K562 (cell line): ENCODE data around the gene HECW1. TPM values are rescaled to one million over a fixed set of nuclear protein-coding genes. Genes with fewer than 3 reads are reported as not detected.

Source experiments
- ATAC-seq: fragments of 200-7000 bp; cut with Tn5 transposase; 3 replicates; pipeline ENCODE4 v1.9.1; 2020; ENCODE audit warnings: moderate library complexity
- BruUV-seq: library from RNA; stranded (reverse); fragments of 400-500 nt; replicated peaks from 2 replicates; lab custom pipeline; 2021; lab: Mats Ljungman, UMichigan
- CTCF ChIA-PET: fragments of 300-600 bp; formaldehyde crosslinking; extraction: SDS; loops from one replicate; lab custom pipeline; 2021; ENCODE audit warnings: low intra/inter-chr PET ratio; lab: Yijun Ruan, JAX
- POLR2A ChIA-PET: fragments of 300-600, 350-650 bp; sonication (Branson Sonifier 250); formaldehyde crosslinking; extraction: SDS; loops from one replicate; lab custom pipeline; 2021; ENCODE audit warnings: antibody characterized with exemption, inconsistent platforms; lab: Yijun Ruan, JAX
- DNase-seq, 4 experiments: peaks; one replicate each; pipeline versions ENCODE4 v3.0.0 to v3.0.0-alpha.2; 2011 to 2018; ENCODE audit warnings: low spot score in 3 of 4, mixed read lengths in 3 of 4; ENCODE audit errors: extremely low read depth in 1 of 4
- FAIRE-seq: peaks from 2 replicates; lab custom pipeline; 2011; peaks lifted over from hg19 to GRCh38; lab: Jason Lieb, UNC
- H2AFZ ChIP-seq: 2 replicates; pipeline ENCODE4 v1.6.0; 2011; ENCODE audit warnings: low read depth, low read length, control low read depth, inconsistent platforms
- H3K27ac ChIP-seq: fragments of 200-600 bp; 3 replicates; pipeline ENCODE4 v1.8.0; 2011; ENCODE audit warnings: low read depth, mild to moderate bottlenecking, control low read depth, inconsistent platforms, low read length, moderate library complexity, mixed read lengths; ENCODE audit errors: extremely low read depth
- H3K27me3 ChIP-seq, 2 experiments: fragments of 300-600 bp in 1 of 2; 2 replicates in 1 of 2; 3 replicates in 1 of 2; pipeline versions ENCODE4 v1.6.0 to v1.8.0; 2011; ENCODE audit warnings: inconsistent platforms in 2 of 2, low read length in 2 of 2, mild to moderate bottlenecking in 1 of 2, mixed read lengths in 1 of 2, moderate library complexity in 1 of 2; ENCODE audit not compliant: control insufficient read depth in 2 of 2, insufficient read depth in 2 of 2
- H3K36me3 ChIP-seq: fragments of 300-600 bp; 3 replicates; pipeline ENCODE4 v1.8.0; 2011; ENCODE audit warnings: mild to moderate bottlenecking, low read length, inconsistent platforms; ENCODE audit not compliant: control insufficient read depth, insufficient read depth
- H3K4me1 ChIP-seq, 2 experiments: fragments of 200-600 bp in 1 of 2; replicated peaks in 1 of 2; 2 replicates in 1 of 2; 3 replicates in 1 of 2; pipeline versions ENCODE4 v1.5.1 to v1.8.0; 2011; ENCODE audit warnings: inconsistent platforms in 2 of 2, low read length in 2 of 2, mild to moderate bottlenecking in 1 of 2, mixed read lengths in 1 of 2, moderate library complexity in 1 of 2; ENCODE audit not compliant: control insufficient read depth in 2 of 2, insufficient read depth in 2 of 2
- H3K4me2 ChIP-seq: 2 replicates; pipeline ENCODE4 v1.6.1; 2011; ENCODE audit warnings: low read length, control low read depth, inconsistent platforms, mixed read lengths; ENCODE audit not compliant: insufficient read depth
- H3K4me3 ChIP-seq: fragments of 200-600 bp; sonication (generic), shearing (Covaris generic); 2 replicates; pipeline ENCODE4 v1.5.1; 2016; ENCODE audit warnings: control low read depth, inconsistent platforms
- H3K79me2 ChIP-seq: fragments of 200-600 bp; 3 replicates; pipeline ENCODE4 v1.8.0; 2011; ENCODE audit warnings: low read length, inconsistent platforms; ENCODE audit not compliant: control insufficient read depth, insufficient read depth
- H3K9ac ChIP-seq, 2 experiments: 2 replicates each; pipeline versions ENCODE4 v1.6.0 to v1.6.1; 2011; ENCODE audit warnings: low read depth in 2 of 2, low read length in 2 of 2, control low read depth in 1 of 2, inconsistent platforms in 1 of 2, mild to moderate bottlenecking in 1 of 2, mixed read lengths in 1 of 2; ENCODE audit not compliant: insufficient read depth in 1 of 2
- H3K9me1 ChIP-seq: one replicate; pipeline ENCODE4 v1.6.0; 2011; ENCODE audit warnings: inconsistent platforms, mild to moderate bottlenecking, low read length, moderate library complexity; ENCODE audit not compliant: control insufficient read depth, insufficient read depth
- H3K9me3 ChIP-seq: replicated peaks from 2 replicates; pipeline ENCODE4 v1.5.1; 2011; ENCODE audit warnings: low read depth, low read length, inconsistent platforms; ENCODE audit not compliant: control insufficient read depth, insufficient read depth
- H4K20me1 ChIP-seq: replicated peaks from 2 replicates; pipeline ENCODE4 v1.6.1; 2011; ENCODE audit warnings: low read length, inconsistent platforms, mixed read lengths; ENCODE audit not compliant: control insufficient read depth, insufficient read depth
- DDX20 ChIP-seq: fragments of 450-650 bp; IDR thresholded peaks from 2 replicates; pipeline ENCODE4 v1.6.1; 2016; ENCODE audit warnings: missing genetic modification characterization, low read depth, mild to moderate bottlenecking, missing compliant biosample characterization, moderate library complexity
- NFATC3 ChIP-seq: fragments of 450-650 bp; IDR thresholded peaks from 2 replicates; pipeline ENCODE4 v1.6.1; 2017; ENCODE audit warnings: mild to moderate bottlenecking
- ZNF512 ChIP-seq: IDR thresholded peaks from 2 replicates; pipeline ENCODE4 v1.6.1; 2016; ENCODE audit warnings: missing genetic modification characterization, missing compliant biosample characterization
- WGBS: fragments of 100-300 bp; shearing (Covaris generic); methylation state at CpG from one replicate; pipeline ENCODE4 v1.1.6; 2016; ENCODE audit warnings: low coverage, mixed read lengths; ENCODE audit not compliant: insufficient coverage; ENCODE audit errors: missing lambda C conversion rate; 5-methylcytosine and 5-hydroxymethylcytosine counted together
- in situ Hi-C: fragments of 300-500 bp; cut with MboI; formaldehyde crosslinking; loops from 4 replicates; pipeline ENCODE4 v1.15.0; 2018; ENCODE audit warnings: inconsistent platforms, mixed read lengths
- intact Hi-C: fragments of 100-400 bp; cut with micrococcal nuclease; formaldehyde crosslinking; loops from 2 replicates; pipeline ENCODE4 v1.14.2; 2022
- polyA plus RNA-seq, 8 experiments: library from polyadenylated mRNA; depleted of rRNA in 4 of 8; stranded (reverse) in 5 of 8; unstranded in 3 of 8; fragments of >200 nt; fragmentation: Nextera tagmentation in 2 of 8; fragmentation: Illumina TruSeq in 1 of 8; extraction: Ambion mirVana in 2 of 8; extraction: Trizol in 1 of 8; gene quantifications; 2 replicates each; pipeline versions ENCODE4 v1.2.1 to v1.2.3, GENCODE V29; 2011 to 2014; ENCODE audit warnings: inconsistent platforms in 1 of 8, missing spikeins in 1 of 8
- total RNA-seq, 7 experiments: library from RNA; depleted of rRNA in 6 of 7; stranded (reverse); fragments of >200 nt in 6 of 7; fragmentation: Illumina TruSeq in 2 of 7; extraction: Trizol in 2 of 7; gene quantifications; 2 replicates each; pipeline versions ENCODE4 v1.2.1 to v1.2.3, GENCODE V29; 2011 to 2021; ENCODE audit warnings: low replicate concordance in 1 of 7

Gene HECW1
- total and polyA plus RNA-seq, 9 of the 15 experiments (the other 6 are each of a cell fraction or from before 2014, with no cell fraction given) = 0.07 to 0.31 (median 0.13) TPM; not detected in 4

- FAIRE-seq = no peak
- Histone ChIP-seq H3K9ac (no peak overlapping the region), H3K27ac (no peak overlapping the region), H3K36me3 (no peaks in the 10 kb centered on the region), H3K4me2 (no peak overlapping the region), H3K4me3 (no peak overlapping the region), H3K27me3 (peaks cover 7 to 44% of the 10 kb centered on the region in 2 experiments; a peak in 4 of 5 replicates), H4K20me1 (no peaks in the 10 kb centered on the region; the same call in 1 of the 2 replicates), H3K9me3 (no peaks in the 10 kb centered on the region), H3K4me1 (peaks cover 0 to 8% of the 10 kb centered on the region in 2 experiments; a peak in 2 of 5 replicates), H3K79me2 (no peaks in the 10 kb centered on the region), H3K9me1 (no peaks in the 10 kb centered on the region), H2AFZ (no peak overlapping the region)
- ChIA-PET POLR2A (no interaction called here), CTCF (no interaction called here)
- intact Hi-C loops = no loop called here
- in situ Hi-C loops = no loop called here
- no peak for TF ChIP-seq NFATC3
- 0% methylated on average over 6 of the region's 6 CpGs for WGBS
- ATAC-seq = no peak
- DNase-seq = no peak
- BruUV-seq = no TSS peak
Observed at GRCh38 chr7:43244784-43245183, 132.3 kb downstream of the HECW1 start.

- in situ Hi-C loops = no loop called here
Observed at GRCh38 chr7:43247757-43248156, 135.3 kb downstream of the HECW1 start.

More at GRCh38 chr7:43247757-43248156, 135.3 kb downstream of the HECW1 start:
- Histone ChIP-seq H2AFZ (no peak overlapping the region), H3K27me3 (peaks cover 3 to 25% of the 10 kb centered on the region in 2 experiments; a peak in 3 of 5 replicates), H3K9me3 (no peaks in the 10 kb centered on the region), H3K4me3 (no peak overlapping the region), H3K9ac (no peak overlapping the region), H3K4me1 (peaks cover 0 to 8% of the 10 kb centered on the region in 2 experiments; a peak in 2 of 5 replicates), H3K9me1 (no peaks in the 10 kb centered on the region), H4K20me1 (no peaks in the 10 kb centered on the region; the same call in 1 of the 2 replicates), H3K27ac (no peak overlapping the region), H3K79me2 (no peaks in the 10 kb centered on the region), H3K36me3 (no peaks in the 10 kb centered on the region), H3K4me2 (no peak overlapping the region)
- ATAC-seq (no peak), FAIRE-seq (no peak), DNase-seq (no peak)
- CTCF ChIA-PET = no interaction called here
- POLR2A ChIA-PET = no interaction called here
- no TSS peak for BruUV-seq
- intact Hi-C loops = no loop called here
- TF ChIP-seq DDX20 (tag) (no peak), ZNF512 (tag) (peak; percentile 98)
